ENCODE measurements around the gene ZNF330. TPM values are rescaled to one million over a fixed set of nuclear protein-coding genes. Genes with fewer than 3 reads are reported as not detected.

ZNF330 gene
- polyA plus RNA-seq, 1 of the 3 experiments (the other 2 are of a cell fraction), result 19.4 TPM

DNA sequence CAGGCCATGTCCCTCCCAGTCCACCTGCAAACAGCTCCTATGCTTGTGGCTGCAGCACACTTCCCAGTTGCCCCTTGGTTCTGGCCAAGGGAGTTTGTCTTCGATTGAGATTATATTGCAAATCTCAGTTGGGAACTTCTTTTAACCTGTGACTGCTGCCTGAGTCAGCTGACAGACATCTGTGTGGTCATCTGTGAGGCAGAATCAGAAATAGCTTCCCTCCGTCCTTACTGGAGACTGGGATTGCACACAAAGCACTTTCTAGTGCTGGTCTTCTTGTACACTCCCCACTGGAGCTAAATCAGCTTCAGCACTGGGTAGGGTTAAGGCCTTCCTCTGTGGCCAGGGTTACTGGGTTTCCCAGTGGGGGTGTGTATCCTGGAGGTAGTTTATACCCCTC, 34.3 kb downstream of the ZNF330 start:
- Histone ChIP-seq H3K9me2 (no peaks in the 10 kb centered on the region), H3K9me3 (no peaks in the 10 kb centered on the region), H3K79me2 (ENCODE audit: insufficient read depth) (no peaks in the 10 kb centered on the region), H4K20me1 (ENCODE audit: insufficient read depth) (no peaks in the 10 kb centered on the region), H3K4me3 (ENCODE audit: low read depth in 2 of 2, low read length in 1 of 2) (no peak overlapping the region), H3K4me2 (no peak overlapping the region), H3F3A (replicated peaks; ENCODE audit: insufficient read depth) (no peaks in the 10 kb centered on the region), H2AFZ (ENCODE audit: low read depth) (no peak overlapping the region), H3K27me3 (ENCODE audit: insufficient read depth) (no peaks in the 10 kb centered on the region), H3K9ac (no peak overlapping the region), H3K27ac (ENCODE audit: low read depth in 2 of 2, low read length in 1 of 2) (no peak overlapping the region), H3K4me1 (ENCODE audit: control insufficient read depth in 1 of 2, insufficient read depth in 2 of 2, low read depth in 1 of 2, low read length in 1 of 2) (no peaks in the 10 kb centered on the region), H3K36me3 (replicated peaks in 1 of 2; ENCODE audit: control insufficient read depth in 1 of 2, insufficient read depth in 2 of 2, low read length in 1 of 2) (no peaks in the 10 kb centered on the region)
- TF ChIP-seq GATA2 (CRISPR knock-in tag; IDR thresholded peaks at IDR 0.05), result no peak
- no peak for TF ChIP-seq NFIC (IDR thresholded peaks at IDR 0.05; ENCODE audit: borderline replicate concordance)
- TF ChIP-seq RAD21 (IDR thresholded peaks at IDR 0.05; ENCODE audit: low read length), result no peak
- no peak for TF ChIP-seq MXI1 (IDR thresholded peaks at IDR 0.05; ENCODE audit: low read depth, low read length)
- TF ChIP-seq SMC3 (IDR thresholded peaks at IDR 0.05; ENCODE audit: low read depth, low read length), result no peak
- TF ChIP-seq, protein P1, sequence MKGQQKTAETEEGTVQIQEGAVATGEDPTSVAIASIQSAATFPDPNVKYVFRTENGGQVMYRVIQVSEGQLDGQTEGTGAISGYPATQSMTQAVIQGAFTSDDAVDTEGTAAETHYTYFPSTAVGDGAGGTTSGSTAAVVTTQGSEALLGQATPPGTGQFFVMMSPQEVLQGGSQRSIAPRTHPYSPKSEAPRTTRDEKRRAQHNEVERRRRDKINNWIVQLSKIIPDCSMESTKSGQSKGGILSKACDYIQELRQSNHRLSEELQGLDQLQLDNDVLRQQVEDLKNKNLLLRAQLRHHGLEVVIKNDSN (IDR thresholded peaks at IDR 0.05; ENCODE audit: borderline replicate concordance, low read depth), result no peak
- TF ChIP-seq EP300 (IDR thresholded peaks at IDR 0.05; ENCODE audit: borderline replicate concordance in 1 of 2, low read depth in 1 of 2, low read length in 1 of 2), result no peak
- no peak for TF ChIP-seq CHD2 (IDR thresholded peaks at IDR 0.05; ENCODE audit: low read length, partially characterized antibody)
- TF ChIP-seq RXRA (IDR thresholded peaks at IDR 0.05; ENCODE audit: borderline replicate concordance, low read depth), result no peak
- TF ChIP-seq YY1 (IDR thresholded peaks at IDR 0.05; ENCODE audit: low read depth), result no peak
- 71% methylated on average over 1 of the region's 2 CpGs for WGBS (ENCODE audit: low lambda C conversion rate)
- POLR2A ChIA-PET, result no interaction called here
- CTCF ChIA-PET, result interaction anchor here (0.7 kb wide), 1 partner anchor 52 kb away, joined by 3 read pairs; no protein-coding TSS in a partner anchor
- no peak for DNase-seq

DNA sequence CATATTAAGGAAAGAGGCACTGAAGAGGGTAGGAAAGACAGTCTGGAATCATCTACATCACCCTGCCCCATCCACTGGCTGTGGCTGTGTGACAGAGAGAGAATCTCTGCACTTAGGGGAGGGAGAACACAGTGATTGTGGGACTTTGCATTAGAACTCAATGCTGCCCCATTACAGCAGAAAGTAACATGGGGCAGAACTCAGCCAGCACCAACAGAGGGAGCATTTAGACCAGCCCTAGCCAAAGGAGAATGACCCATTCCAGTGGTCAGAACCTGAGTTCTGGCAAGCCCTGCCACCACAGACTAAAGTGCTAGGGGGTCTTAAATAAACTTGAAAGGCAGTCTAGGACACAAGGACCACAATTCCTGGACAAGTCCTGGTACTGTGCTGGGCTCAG, 37.9 kb downstream of the ZNF330 start:
- Histone ChIP-seq H2AFZ (ENCODE audit: low read depth) (no peak overlapping the region), H3K4me1 (ENCODE audit: control insufficient read depth in 1 of 2, insufficient read depth in 2 of 2, low read depth in 1 of 2, low read length in 1 of 2) (no peaks in the 10 kb centered on the region), H3K36me3 (replicated peaks in 1 of 2; ENCODE audit: control insufficient read depth in 1 of 2, insufficient read depth in 2 of 2, low read length in 1 of 2) (no peaks in the 10 kb centered on the region), H3K4me2 (no peak overlapping the region), H3K79me2 (ENCODE audit: insufficient read depth) (no peaks in the 10 kb centered on the region), H3K9me2 (no peaks in the 10 kb centered on the region), H3K27ac (ENCODE audit: low read depth in 2 of 2, low read length in 1 of 2) (no peak overlapping the region), H3K9ac (no peak overlapping the region), H3K27me3 (ENCODE audit: insufficient read depth) (no peaks in the 10 kb centered on the region), H3K9me3 (0 out of 2 replicates have a peak, but pooled peaks cover 7% of the 10 kb centered on the region), H3F3A (replicated peaks; ENCODE audit: insufficient read depth) (no peaks in the 10 kb centered on the region), H4K20me1 (ENCODE audit: insufficient read depth) (no peaks in the 10 kb centered on the region), H3K4me3 (ENCODE audit: low read depth in 2 of 2, low read length in 1 of 2) (no peak overlapping the region)
- ChIA-PET CTCF (no interaction called here), POLR2A (no interaction called here)
- no peak for TF ChIP-seq JUND (IDR thresholded peaks at IDR 0.05)
- TF ChIP-seq RFX5 (IDR thresholded peaks at IDR 0.05; ENCODE audit: low read length), result no peak
- TF ChIP-seq NRF1 (IDR thresholded peaks at IDR 0.05; ENCODE audit: low read depth, low read length), result no peak
- TF ChIP-seq EP300 (IDR thresholded peaks at IDR 0.05; ENCODE audit: borderline replicate concordance in 1 of 2, low read depth in 1 of 2, low read length in 1 of 2), result no peak
- TF ChIP-seq, protein P1 (IDR thresholded peaks at IDR 0.05; ENCODE audit: borderline replicate concordance, low read depth), result no peak
- no peak for TF ChIP-seq RXRA (IDR thresholded peaks at IDR 0.05; ENCODE audit: borderline replicate concordance, low read depth)
- no peak for TF ChIP-seq EZH2phosphoT487 (IDR thresholded peaks at IDR 0.05; ENCODE audit: borderline replicate concordance, low read depth)
- DNase-seq, result no peak
